ENCODE results near the gene MACROD2.

The MACROD2 gene

DNA sequence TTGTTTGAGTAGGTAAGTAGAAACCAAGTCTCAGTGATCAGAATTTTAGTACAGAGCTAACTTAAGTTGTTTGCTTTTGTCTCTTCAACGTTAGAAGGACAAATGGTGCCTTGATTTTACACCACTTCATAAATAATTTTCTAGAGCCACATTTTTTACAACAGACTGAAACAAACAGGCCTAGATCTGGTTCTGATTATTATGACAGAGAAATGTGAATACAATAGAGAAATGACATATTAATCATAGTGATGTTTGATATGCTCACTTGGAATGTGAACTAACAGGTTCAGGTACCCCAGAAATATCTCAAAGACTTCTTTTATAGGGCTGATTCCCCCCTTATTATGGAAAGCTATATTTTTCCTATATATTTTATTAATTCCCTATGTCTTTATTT is 1817.4 kb downstream of the MACROD2 start:
- H3K27ac ChIP-seq = no peak overlapping the region
- no peak for TF ChIP-seq ZFX (IDR thresholded peaks at IDR 0.05)
- TF ChIP-seq, protein P1, sequence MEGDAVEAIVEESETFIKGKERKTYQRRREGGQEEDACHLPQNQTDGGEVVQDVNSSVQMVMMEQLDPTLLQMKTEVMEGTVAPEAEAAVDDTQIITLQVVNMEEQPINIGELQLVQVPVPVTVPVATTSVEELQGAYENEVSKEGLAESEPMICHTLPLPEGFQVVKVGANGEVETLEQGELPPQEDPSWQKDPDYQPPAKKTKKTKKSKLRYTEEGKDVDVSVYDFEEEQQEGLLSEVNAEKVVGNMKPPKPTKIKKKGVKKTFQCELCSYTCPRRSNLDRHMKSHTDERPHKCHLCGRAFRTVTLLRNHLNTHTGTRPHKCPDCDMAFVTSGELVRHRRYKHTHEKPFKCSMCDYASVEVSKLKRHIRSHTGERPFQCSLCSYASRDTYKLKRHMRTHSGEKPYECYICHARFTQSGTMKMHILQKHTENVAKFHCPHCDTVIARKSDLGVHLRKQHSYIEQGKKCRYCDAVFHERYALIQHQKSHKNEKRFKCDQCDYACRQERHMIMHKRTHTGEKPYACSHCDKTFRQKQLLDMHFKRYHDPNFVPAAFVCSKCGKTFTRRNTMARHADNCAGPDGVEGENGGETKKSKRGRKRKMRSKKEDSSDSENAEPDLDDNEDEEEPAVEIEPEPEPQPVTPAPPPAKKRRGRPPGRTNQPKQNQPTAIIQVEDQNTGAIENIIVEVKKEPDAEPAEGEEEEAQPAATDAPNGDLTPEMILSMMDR (conservative IDR thresholded peaks at IDR 0.05) = no peak

DNA sequence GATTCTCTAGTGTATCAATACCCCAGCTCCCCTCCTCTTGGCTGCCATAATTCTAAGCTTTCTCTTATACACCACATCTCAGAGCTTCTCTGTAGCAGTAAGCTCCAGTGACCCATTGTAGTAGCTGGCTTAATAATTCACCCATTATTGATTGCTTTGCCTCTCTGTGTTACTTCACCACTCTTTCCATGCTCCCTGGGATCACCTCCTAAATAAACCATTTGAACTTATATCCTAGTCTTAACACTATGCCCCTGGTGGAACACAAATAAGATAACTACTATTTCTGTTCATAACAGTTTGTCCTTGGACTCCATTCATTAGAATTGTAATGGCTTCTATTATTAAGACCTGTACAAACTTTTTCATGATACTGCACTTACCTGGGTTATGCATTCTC is 1819.0 kb downstream of the MACROD2 start:
- H3K27ac ChIP-seq = no peak overlapping the region
- TF ChIP-seq, protein P1 (conservative IDR thresholded peaks at IDR 0.05) = no peak
- TF ChIP-seq ZFX (IDR thresholded peaks at IDR 0.05) = no peak

- TF ChIP-seq, protein P1 (conservative IDR thresholded peaks at IDR 0.05) = no peak
- no peak for TF ChIP-seq ZFX (IDR thresholded peaks at IDR 0.05)
- no peak overlapping the region for H3K27ac ChIP-seq
Measured at GRCh38 chr20:15814911-15815310, 1819.6 kb downstream of the MACROD2 start.

DNA sequence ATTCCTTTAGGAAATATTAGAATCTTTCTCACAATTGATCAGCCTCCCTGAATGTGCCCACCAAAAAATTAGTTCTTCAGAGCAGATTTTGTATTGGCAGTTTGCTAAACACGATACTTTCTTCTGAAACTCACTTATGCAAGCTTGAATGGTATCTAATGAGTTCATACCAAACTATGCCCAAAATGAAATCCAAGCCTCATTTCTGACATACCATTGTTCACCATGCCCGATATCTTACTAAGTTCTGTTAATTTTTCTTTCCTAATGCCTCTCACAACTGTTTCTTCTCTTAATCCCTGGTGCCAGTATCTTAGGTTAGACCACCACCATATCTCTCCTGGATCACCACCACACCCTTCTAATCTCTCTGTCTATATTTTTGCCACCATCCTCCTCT is 1822.0 kb downstream of the MACROD2 start:
- no peak overlapping the region for H3K27ac ChIP-seq
- TF ChIP-seq, protein P1 (conservative IDR thresholded peaks at IDR 0.05) = no peak
- no peak for TF ChIP-seq ZFX (IDR thresholded peaks at IDR 0.05)

DNA sequence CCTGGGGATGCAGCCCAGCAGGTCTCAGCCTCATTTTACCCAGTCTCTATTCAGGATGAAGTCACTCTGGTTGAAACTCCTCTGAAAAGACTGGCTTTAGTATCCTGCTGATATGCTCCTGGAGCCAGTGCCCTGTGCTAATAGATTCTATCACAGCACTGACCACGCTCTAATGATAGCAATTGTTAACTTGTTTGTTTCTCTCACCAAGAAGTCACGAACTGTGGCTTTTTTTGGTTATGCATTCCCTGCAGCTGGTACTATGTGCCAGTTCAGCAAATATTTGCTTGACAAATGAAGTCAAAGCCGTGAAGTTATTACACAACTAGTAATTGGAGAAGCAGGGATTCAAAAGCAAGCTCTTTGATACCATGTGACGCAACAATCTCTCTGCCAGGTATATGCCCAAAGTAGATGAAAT is 1823.3 kb downstream of the MACROD2 start:
- TF ChIP-seq, protein P1 (conservative IDR thresholded peaks at IDR 0.05) = no peak
- no peak for TF ChIP-seq ZFX (IDR thresholded peaks at IDR 0.05)

GRCh38 chr20:15823718-15824117 is 1828.4 kb downstream of the MACROD2 start:
- H3K27ac ChIP-seq = no peak overlapping the region
- TF ChIP-seq, protein P1 (conservative IDR thresholded peaks at IDR 0.05) = no peak
- TF ChIP-seq ZFX (IDR thresholded peaks at IDR 0.05) = no peak

More for the DNA sequence above, 1823.3 kb downstream of the MACROD2 start:
- H3K27ac ChIP-seq = no peak overlapping the region

DNA sequence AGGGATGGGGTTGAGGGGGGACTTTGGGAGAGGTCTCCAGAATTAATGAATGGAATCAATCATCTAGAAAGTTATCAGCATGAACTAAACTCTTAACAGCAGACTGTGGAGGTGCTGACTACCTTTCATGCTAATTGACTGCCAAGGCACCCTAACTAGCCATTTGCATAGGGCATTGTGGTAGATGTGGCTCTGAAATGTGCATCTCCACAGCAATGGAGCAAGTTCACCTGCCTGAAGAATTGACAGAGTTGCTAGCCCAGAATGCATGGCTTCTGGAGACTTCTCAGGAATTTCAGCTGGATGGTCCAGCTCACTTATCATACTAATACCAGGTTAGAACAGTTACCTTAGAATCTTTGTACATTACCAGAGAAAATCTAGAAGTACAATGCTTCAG is 1832.3 kb downstream of the MACROD2 start:
- TF ChIP-seq, protein P1 (conservative IDR thresholded peaks at IDR 0.05) = no peak
- TF ChIP-seq ZFX (IDR thresholded peaks at IDR 0.05) = no peak

More for the DNA sequence above, 1832.3 kb downstream of the MACROD2 start:
- H3K27ac ChIP-seq = no peak overlapping the region
